Spleen (tissue), 7 donors: ENCODE measurements around the gene SLC66A1.

Experiments used
- POLR2A ChIP-seq, 3 donors: fragments of 450-650 bp; IDR thresholded peaks; one replicate each; pipeline ENCODE4 v1.5.1; 2017; ENCODE audit warnings: antibody characterized with exemption in 3 of 3, mild to moderate bottlenecking in 1 of 3
- POLR2AphosphoS5 ChIP-seq, 3 donors: sonication (generic); formaldehyde crosslinking; IDR thresholded peaks; one replicate each; pipeline ENCODE4 v1.5.1; 2017; ENCODE audit warnings: antibody characterized with exemption in 3 of 3
- TF ChIP-seq, protein P1 (sequence below), 11 experiments: fragments of 200-600 bp in 7 of 11; fragments of 450-650 bp in 4 of 11; sonication (generic) in 4 of 11; IDR thresholded peaks in 8 of 11; conservative IDR thresholded peaks in 3 of 11; 1 replicate in 7 of 11; 2 replicates in 4 of 11; pipeline versions ENCODE4 v1.4.0 to v1.8.0; 2016 to 2021; ENCODE audit warnings: antibody characterized with exemption in 11 of 11, inconsistent platforms in 4 of 11, mild to moderate bottlenecking in 1 of 11
- donor health status: DM: no; HTN: no; CAD: no; lungs with moderate emphysema.
- donor health status: DM: no; HTN: no; CAD: no.
- donor health status: DM: no; HTN: no; CAD: no.

DNA sequence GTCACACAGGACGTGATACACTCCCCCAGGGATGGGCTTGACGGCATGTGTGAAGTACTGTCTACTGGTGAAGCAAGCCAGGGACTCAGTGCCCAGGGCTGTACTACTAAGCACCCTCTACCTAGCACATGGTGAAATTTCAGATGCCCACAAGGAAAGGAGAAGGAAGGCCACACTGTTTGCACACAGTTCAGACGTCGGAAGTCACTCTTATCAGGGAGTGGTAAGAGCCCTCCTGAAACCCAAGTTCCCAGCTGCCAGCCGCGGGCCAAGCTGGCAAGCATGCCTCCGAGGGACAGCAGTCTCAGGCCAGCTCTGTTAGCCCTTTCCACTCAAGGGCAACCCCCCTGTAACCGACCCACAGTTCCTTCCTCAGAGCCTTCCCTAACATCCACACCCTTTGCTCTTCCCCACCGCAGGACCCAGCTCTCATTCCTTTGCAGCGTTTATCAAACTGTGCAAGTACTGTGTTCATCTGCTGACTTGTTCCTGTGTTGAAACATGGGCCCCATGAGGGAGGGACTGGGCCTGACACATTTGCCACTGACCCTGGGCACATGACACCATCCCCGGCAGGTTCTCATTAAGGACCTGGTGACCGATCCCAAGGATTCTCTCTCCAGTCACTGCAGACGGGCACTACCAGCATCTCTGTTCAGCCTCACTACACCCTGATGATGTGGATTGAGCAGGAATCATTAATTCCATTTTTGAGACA lies 58.5 kb downstream of the SLC66A1 start:
- TF ChIP-seq POLR2A (IDR thresholded peaks at IDR 0.05) (no peak), POLR2AphosphoS5 (IDR thresholded peaks at IDR 0.05) (peak in 2 of 3 donors; percentile 20 to 45)
- TF ChIP-seq, protein P1, sequence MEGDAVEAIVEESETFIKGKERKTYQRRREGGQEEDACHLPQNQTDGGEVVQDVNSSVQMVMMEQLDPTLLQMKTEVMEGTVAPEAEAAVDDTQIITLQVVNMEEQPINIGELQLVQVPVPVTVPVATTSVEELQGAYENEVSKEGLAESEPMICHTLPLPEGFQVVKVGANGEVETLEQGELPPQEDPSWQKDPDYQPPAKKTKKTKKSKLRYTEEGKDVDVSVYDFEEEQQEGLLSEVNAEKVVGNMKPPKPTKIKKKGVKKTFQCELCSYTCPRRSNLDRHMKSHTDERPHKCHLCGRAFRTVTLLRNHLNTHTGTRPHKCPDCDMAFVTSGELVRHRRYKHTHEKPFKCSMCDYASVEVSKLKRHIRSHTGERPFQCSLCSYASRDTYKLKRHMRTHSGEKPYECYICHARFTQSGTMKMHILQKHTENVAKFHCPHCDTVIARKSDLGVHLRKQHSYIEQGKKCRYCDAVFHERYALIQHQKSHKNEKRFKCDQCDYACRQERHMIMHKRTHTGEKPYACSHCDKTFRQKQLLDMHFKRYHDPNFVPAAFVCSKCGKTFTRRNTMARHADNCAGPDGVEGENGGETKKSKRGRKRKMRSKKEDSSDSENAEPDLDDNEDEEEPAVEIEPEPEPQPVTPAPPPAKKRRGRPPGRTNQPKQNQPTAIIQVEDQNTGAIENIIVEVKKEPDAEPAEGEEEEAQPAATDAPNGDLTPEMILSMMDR (IDR thresholded peaks at IDR 0.05 in 8 of 11, conservative IDR thresholded peaks at IDR 0.05 in 3 of 11) = no peak
